ENCODE data around the gene TRIM59.

GRCh38 chr3:160394009-160394392 is 55.6 kb downstream of the TRIM59 start:
- TF ChIP-seq EZH2 (IDR thresholded peaks at IDR 0.05; ENCODE audit: low read length, missing control alignments) (no peak), CTCF (conservative IDR thresholded peaks at IDR 0.05 in 1 of 2, IDR thresholded peaks at IDR 0.05 in 1 of 2; ENCODE audit: low read depth in 1 of 2, low read length in 2 of 2) (no peak)
